WERI-Rb-1 (cell line): ENCODE results near the gene N4BP2L1.

Source experiments
- DNase-seq: peaks from one replicate; pipeline ENCODE4 v3.0.0-alpha.2; 2020
- H3K27ac ChIP-seq: fragments of 250-450 bp; sonication (Bioruptor Pico); 2 replicates; pipeline ENCODE4 v1.5.1; 2020; ENCODE audit warnings: mild to moderate bottlenecking, moderate library complexity
- H3K27me3 ChIP-seq: fragments of 250-450 bp; sonication (Bioruptor Pico); 2 replicates; pipeline ENCODE4 v1.5.1; 2021; ENCODE audit warnings: mild to moderate bottlenecking, low read depth, moderate library complexity; ENCODE audit not compliant: insufficient read depth, severe bottlenecking
- H3K36me3 ChIP-seq: fragments of 250-450 bp; sonication (Bioruptor Pico); 2 replicates; pipeline ENCODE4 v1.5.1; 2020; ENCODE audit warnings: mild to moderate bottlenecking, moderate library complexity
- H3K4me3 ChIP-seq: 2 replicates; pipeline ENCODE4 v1.5.1; 2011; ENCODE audit warnings: low read depth, mild to moderate bottlenecking, control low read depth, low read length
- H3K9me3 ChIP-seq: fragments of 250-450 bp; sonication (Bioruptor Pico); 2 replicates; pipeline ENCODE4 v1.5.1; 2021; ENCODE audit warnings: mild to moderate bottlenecking, moderate library complexity; ENCODE audit not compliant: severe bottlenecking
- CTCF ChIP-seq: IDR thresholded peaks from 2 replicates; pipeline ENCODE4 v1.5.1; 2011; ENCODE audit warnings: low read depth, mild to moderate bottlenecking, control low read depth, inconsistent platforms, low read length

The N4BP2L1 gene

GRCh38 chr13:32413284-32413683 lies 14.6 kb downstream of the N4BP2L1 start:
- H3K27ac ChIP-seq: no peak overlapping the region
- no peak for TF ChIP-seq CTCF
- H3K9me3 ChIP-seq: no peaks in the 10 kb centered on the region
- no peaks in the 10 kb centered on the region for H3K36me3 ChIP-seq
- no peaks in the 10 kb centered on the region for H3K27me3 ChIP-seq
- DNase-seq: no peak
- no peak overlapping the region for H3K4me3 ChIP-seq

- Histone ChIP-seq H3K4me3 (no peak overlapping the region), H3K27ac (no peak overlapping the region), H3K9me3 (no peaks in the 10 kb centered on the region), H3K27me3 (no peaks in the 10 kb centered on the region), H3K36me3 (no peaks in the 10 kb centered on the region)
- no peak for TF ChIP-seq CTCF
- no peak for DNase-seq
Observed at GRCh38 chr13:32409561-32410421, 18.1 kb downstream of the N4BP2L1 start.

GRCh38 chr13:32409001-32409313 lies 19.0 kb downstream of the N4BP2L1 start:
- Histone ChIP-seq H3K27me3 (no peaks in the 10 kb centered on the region), H3K9me3 (no peaks in the 10 kb centered on the region), H3K27ac (no peak overlapping the region), H3K36me3 (no peaks in the 10 kb centered on the region), H3K4me3 (no peak overlapping the region)
- DNase-seq: no peak
- TF ChIP-seq CTCF: no peak

- Histone ChIP-seq H3K27ac (no peak overlapping the region), H3K4me3 (no peak overlapping the region), H3K36me3 (no peaks in the 10 kb centered on the region), H3K9me3 (no peaks in the 10 kb centered on the region), H3K27me3 (no peaks in the 10 kb centered on the region)
- TF ChIP-seq CTCF: no peak
- DNase-seq: no peak
Observed at GRCh38 chr13:32408296-32409000, 19.5 kb downstream of the N4BP2L1 start.

- no peak overlapping the region for H3K27ac ChIP-seq
- DNase-seq: no peak
- H3K36me3 ChIP-seq: no peaks in the 10 kb centered on the region
- no peak overlapping the region for H3K4me3 ChIP-seq
- no peak for TF ChIP-seq CTCF
- H3K9me3 ChIP-seq: no peaks in the 10 kb centered on the region
- no peaks in the 10 kb centered on the region for H3K27me3 ChIP-seq
Observed at GRCh38 chr13:32407854-32408253, 20.1 kb downstream of the N4BP2L1 start.
